ENCODE results near the gene LRBA.
"Not testable (repeated sequence)": the region's sequence is repeated elsewhere in the genome, so short reads cannot be mapped to it uniquely, and the experiment has no call there.

The LRBA gene

DNA sequence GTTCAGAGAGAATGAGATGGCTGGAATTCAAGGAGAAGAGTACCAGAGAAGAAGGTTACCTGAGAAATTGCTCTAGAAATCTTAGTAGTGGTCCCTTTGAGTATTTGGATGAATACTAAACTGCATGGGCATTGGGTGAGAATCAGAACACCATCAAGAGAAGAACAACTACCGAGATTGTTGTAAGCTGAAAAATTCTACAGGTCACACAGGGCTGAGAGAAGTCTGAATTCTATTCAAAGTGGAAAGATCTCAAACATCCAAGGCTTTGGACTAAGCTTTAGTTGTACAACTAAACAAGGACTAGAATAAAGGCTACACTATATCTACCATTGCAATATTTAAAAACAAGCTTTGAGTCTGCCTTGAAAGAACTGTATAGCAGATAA, 40.8 kb downstream of the LRBA start:
- no peak for DNase-seq

- no peak for DNase-seq
These were observed 41.3 kb downstream of the LRBA start for GRCh38 chr4:150973626-150974251.

DNA sequence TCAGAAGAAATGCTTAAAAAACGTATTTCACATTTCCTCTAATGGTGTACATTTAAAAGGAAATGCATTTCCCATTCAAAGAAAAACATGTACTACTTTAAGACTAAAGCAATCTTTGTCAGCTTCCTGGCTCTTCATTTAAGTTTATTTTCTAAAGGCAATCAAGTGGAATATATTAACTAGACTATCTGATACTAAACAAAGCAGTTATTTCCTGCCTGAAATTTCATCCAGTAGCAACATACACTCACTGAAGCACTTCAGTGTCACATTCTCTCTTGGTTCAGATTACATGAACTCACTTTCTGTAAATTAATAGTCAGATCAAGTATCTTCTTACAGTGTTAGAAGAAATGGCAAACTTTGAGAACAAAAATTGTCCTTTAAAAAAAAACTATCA, 42.5 kb downstream of the LRBA start:
- DNase-seq: no peak

DNA sequence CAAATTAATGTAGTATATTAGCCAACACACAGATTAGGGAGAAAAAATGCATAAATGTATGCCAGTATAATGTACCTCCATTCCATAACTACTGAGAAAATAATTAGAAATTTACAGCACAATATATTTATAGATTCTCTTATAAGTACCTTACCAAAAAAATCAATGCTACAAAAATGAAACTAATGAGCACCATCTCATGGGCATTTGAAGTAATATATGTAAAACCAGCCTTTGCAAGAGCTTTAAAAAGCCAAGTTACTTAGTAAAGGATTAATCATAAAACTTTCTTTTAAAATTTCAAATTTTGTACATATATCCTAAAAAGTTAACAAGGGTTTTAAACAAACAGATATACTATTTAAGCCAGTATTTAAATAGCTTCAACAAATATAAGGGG, 43.2 kb downstream of the LRBA start:
- DNase-seq: no peak

GRCh38 chr4:150970685-150971151, 44.4 kb downstream of the LRBA start:
- no peak for DNase-seq

GRCh38 chr4:150964754-150965153, 50.3 kb downstream of the LRBA start:
- DNase-seq: no peak

- DNase-seq: not testable (repeated sequence)
These were observed 51.3 kb downstream of the LRBA start for GRCh38 chr4:150963602-150964345.

DNA sequence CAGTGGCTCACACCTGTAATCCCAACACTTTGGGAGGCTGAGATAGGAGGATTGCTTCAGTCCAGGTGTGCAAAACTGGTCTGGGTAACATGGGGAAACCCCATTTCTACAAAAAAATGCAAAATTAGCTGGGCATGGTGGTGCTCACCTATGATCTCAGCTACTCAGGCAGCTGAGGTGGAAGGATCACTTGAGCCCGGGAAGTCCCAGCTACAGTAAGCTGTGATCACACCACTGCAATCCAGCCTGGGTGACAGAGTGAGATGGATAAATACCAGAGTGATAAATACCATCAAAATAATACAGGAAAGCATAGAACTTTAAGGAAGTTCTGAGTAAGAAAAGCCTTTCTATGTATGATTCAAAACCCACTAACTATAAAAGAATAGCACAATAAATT, 52.8 kb downstream of the LRBA start:
- DNase-seq: no peak

GRCh38 chr4:150961566-150961965, 53.5 kb downstream of the LRBA start:
- DNase-seq: no peak

GRCh38 chr4:150960818-150961217, 54.3 kb downstream of the LRBA start:
- DNase-seq: no peak

GRCh38 chr4:150960079-150960478, 55.0 kb downstream of the LRBA start:
- no peak for DNase-seq

GRCh38 chr4:150957981-150958380, 57.1 kb downstream of the LRBA start:
- DNase-seq: not testable (repeated sequence)

DNA sequence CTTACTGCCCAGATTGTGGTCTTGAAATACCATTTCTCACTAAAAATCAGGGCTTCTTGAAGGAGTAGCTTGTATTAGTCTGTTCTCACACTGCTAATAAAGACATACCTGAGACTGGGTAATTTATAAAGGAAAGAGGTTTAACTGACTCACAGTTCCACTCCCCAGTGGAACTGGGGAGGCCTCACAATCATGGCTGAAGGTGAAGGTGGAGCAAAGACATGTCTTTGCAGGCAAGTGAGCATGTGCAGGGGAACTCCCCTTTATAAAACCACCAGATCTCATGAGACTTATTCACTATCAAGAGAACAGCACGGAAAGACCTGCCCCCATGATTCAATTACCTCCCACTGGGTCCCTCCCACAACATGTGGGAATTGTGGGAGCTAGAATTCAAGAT, 58.0 kb downstream of the LRBA start:
- DNase-seq: not testable (repeated sequence)

- not testable (repeated sequence) for DNase-seq
These were observed 61.2 kb downstream of the LRBA start for GRCh38 chr4:150953916-150954315.

- DNase-seq: no peak
These were observed 62.8 kb downstream of the LRBA start for GRCh38 chr4:150952167-150952845.

- no peak for DNase-seq
These were observed 64.3 kb downstream of the LRBA start for GRCh38 chr4:150950657-150951288.

DNA sequence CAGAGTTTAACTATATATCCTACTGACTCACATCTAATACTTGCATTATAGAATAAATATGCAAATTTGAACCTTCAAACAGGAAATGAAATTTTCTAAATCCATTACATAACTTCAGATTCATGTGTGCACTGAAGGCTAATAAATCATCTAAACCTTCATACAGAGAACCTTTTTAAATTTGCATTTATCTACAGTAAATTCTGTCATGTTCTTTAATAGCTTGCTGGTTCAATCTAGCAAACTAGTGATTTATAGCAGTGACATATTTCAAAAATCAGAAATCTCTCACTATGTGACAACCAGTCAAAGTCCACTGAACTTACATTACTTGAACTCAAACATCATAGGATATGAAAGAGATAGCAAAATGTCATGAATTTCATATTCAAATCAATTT, 65.1 kb downstream of the LRBA start:
- DNase-seq: no peak

DNA sequence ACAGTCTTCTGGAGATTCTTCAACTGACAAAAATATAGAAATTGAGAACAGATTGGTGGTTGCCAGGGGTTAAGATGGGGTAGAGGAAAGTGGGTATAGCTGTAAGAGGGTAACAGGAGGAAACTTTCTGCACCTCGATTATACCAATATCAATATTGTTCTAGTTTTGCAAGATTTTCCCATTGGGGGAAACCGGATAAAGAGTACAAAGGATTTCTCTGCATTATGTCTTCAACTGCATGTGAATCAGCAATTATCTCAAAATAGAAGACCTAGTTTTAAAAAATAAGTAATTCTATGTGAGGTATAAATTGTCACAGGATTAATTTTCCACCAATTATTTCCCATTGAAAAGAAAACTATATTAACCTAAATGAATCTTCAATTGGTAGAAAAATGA, 65.7 kb downstream of the LRBA start:
- DNase-seq: no peak

DNA sequence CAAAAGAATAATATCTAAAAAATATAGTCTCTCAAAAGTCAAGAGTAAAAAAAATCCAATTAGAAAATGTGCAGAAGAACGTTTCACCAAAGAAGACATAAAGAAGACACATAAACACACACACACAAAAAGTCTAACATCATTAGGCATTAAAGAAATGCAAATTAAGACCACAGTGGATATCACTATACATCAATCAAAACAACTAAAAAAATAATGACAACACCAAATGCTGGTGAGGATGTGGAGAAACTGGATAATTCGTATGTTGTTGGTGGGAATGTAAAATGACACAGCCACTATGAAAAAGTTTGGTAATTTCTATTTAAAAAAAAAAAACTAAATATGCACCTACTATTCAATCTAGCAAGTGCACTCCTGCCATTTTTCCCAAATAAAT, 66.4 kb downstream of the LRBA start:
- no peak for DNase-seq

DNA sequence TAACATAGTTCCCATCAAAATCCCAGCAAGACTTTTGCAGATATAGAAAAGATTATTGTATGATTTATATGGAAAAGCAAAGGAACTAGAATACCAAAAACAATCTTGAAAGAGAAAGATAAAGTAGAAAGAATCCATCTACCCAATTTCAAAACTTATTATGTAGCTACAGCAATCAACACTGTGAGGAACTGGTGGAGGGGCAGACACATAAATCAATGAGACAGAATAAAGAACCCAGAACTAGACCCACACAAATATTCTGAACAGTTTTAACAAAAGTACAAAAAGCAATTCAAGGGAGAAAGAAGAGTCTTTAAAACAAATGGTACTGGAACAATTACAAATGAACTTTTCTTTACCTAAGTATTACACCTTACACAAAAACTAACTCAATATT, 67.0 kb downstream of the LRBA start:
- DNase-seq: no peak

- DNase-seq: no peak
These were observed 70.4 kb downstream of the LRBA start for GRCh38 chr4:150944660-150945059.

DNA sequence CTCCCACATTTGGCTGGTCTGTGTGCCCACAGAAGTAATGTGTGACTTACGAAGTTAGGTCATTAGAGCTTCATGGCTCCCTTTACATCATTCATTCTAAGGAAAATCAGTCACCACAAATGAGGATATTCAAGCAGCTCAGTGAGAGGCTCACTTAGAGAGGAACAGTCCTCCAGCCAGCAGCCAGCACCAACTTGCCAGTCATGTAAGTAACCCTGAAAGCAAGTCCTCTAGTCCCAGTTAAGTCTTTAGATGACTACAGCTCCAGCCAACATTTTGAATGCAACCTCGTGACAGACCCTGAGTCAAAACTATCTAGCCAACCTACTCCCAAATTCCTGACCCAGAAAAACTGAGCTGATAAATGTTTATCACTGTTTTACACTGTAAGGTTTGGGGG, 71.3 kb downstream of the LRBA start:
- no peak for DNase-seq

GRCh38 chr4:150943126-150943525, 72.0 kb downstream of the LRBA start:
- DNase-seq: no peak

DNA sequence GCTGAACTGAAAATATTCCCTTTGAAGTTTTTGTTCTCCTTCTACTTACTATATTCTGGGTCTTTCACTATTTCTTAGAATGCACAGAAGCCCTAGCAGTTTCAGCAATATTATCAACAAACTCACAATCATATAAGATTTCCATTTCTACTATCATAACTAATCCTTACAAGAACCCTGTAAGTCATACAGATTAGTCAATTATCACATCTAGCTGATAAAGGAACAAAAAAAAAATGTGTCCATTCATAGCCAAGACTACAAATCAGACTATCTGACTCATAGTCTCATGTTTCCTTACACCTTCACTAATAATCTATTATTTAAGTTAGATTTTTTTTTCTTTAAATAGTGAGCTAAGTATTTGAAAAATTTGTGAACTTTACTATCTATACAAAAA, 72.5 kb downstream of the LRBA start:
- DNase-seq: no peak
